Measurements from ENCODE around the gene BCORL1. TPM values are rescaled to one million over a fixed set of nuclear protein-coding genes. Genes with fewer than 3 reads are reported as not detected.

BCORL1 gene
- total RNA-seq, 2 donors from 2014 or later = 9.9 to 18.8 TPM

- Mint-ChIP-seq H3K4me3 (no peak overlapping the region), H3K36me3 (no peaks in the 10 kb centered on the region), H3K27ac (no peak overlapping the region), H3K4me1 (ENCODE audit: low read depth in 2 of 2) (peaks cover 11 to 17% of the 10 kb centered on the region in 2 donors), H3K9me3 (no peaks in the 10 kb centered on the region), H3K27me3 (no peaks in the 10 kb centered on the region)
- DNase-seq (ENCODE audit: low spot score) = no peak
- no peak for ATAC-seq
Observed at GRCh38 chrX:130075777-130076176, 93.3 kb downstream of the BCORL1 start.

GRCh38 chrX:130079824-130080406, 97.5 kb downstream of the BCORL1 start:
- Mint-ChIP-seq H3K27ac (peak overlapping the region; percentile 77 to 91), H3K4me3 (peak overlapping the region; percentile 65), H3K27me3 (no peaks in the 10 kb centered on the region), H3K9me3 (no peaks in the 10 kb centered on the region), H3K4me1 (ENCODE audit: low read depth in 2 of 2) (peaks cover 35 to 53% of the 10 kb centered on the region in 2 donors), H3K36me3 (no peaks in the 10 kb centered on the region)
- ATAC-seq = no peak
- DNase-seq (ENCODE audit: low spot score) = no peak

- no peak for ATAC-seq
- peak overlapping the region; percentile 86 to 96 for H3K27ac Mint-ChIP-seq
- peak overlapping the region; percentile 93 for H3K4me3 Mint-ChIP-seq
Observed at GRCh38 chrX:130080791-130081367, 98.4 kb downstream of the BCORL1 start.

GRCh38 chrX:130081421-130082045, 99.1 kb downstream of the BCORL1 start:
- Mint-ChIP-seq H3K9me3 (no peaks in the 10 kb centered on the region), H3K4me1 (ENCODE audit: low read depth in 2 of 2) (peaks cover 45 to 68% of the 10 kb centered on the region in 2 donors), H3K4me3 (peak overlapping the region; percentile 93), H3K27me3 (no peaks in the 10 kb centered on the region), H3K36me3 (no peaks in the 10 kb centered on the region), H3K27ac (peak overlapping the region; percentile 86 to 96)
- ATAC-seq (no peak), DNase-seq (ENCODE audit: low spot score) (no peak)

More at GRCh38 chrX:130080791-130081367, 98.4 kb downstream of the BCORL1 start:
- peaks cover 39 to 62% of the 10 kb centered on the region in 2 donors for H3K4me1 Mint-ChIP-seq (ENCODE audit: low read depth in 2 of 2)
- H3K27me3 Mint-ChIP-seq = no peaks in the 10 kb centered on the region
- no peak for DNase-seq (ENCODE audit: low spot score)
- no peaks in the 10 kb centered on the region for H3K36me3 Mint-ChIP-seq
- no peaks in the 10 kb centered on the region for H3K9me3 Mint-ChIP-seq

- Mint-ChIP-seq H3K4me1 (ENCODE audit: low read depth in 2 of 2) (peaks cover 49 to 73% of the 10 kb centered on the region in 2 donors), H3K27ac (peak overlapping the region; percentile 86 to 96)
Observed at GRCh38 chrX:130082244-130083106, 100.0 kb downstream of the BCORL1 start.

GRCh38 chrX:130083107-130083490, 100.7 kb downstream of the BCORL1 start:
- H3K9me3 Mint-ChIP-seq = no peaks in the 10 kb centered on the region
- H3K4me1 Mint-ChIP-seq (ENCODE audit: low read depth in 2 of 2) = peaks cover 55 to 79% of the 10 kb centered on the region in 2 donors
- no peaks in the 10 kb centered on the region for H3K36me3 Mint-ChIP-seq

More at GRCh38 chrX:130082244-130083106, 100.0 kb downstream of the BCORL1 start:
- Mint-ChIP-seq H3K9me3 (no peaks in the 10 kb centered on the region), H3K4me3 (peak overlapping the region; percentile 93), H3K27me3 (no peaks in the 10 kb centered on the region), H3K36me3 (no peaks in the 10 kb centered on the region)
- ATAC-seq (peak; percentile 83), DNase-seq (ENCODE audit: low spot score) (peak; percentile 92)

GRCh38 chrX:130083656-130084382, 101.4 kb downstream of the BCORL1 start:
- no peaks in the 10 kb centered on the region for H3K36me3 Mint-ChIP-seq
- peaks cover 55 to 78% of the 10 kb centered on the region in 2 donors for H3K4me1 Mint-ChIP-seq (ENCODE audit: low read depth in 2 of 2)
- H3K4me3 Mint-ChIP-seq = peak overlapping the region; percentile 93
- peak overlapping the region; percentile 86 to 96 for H3K27ac Mint-ChIP-seq
- no peaks in the 10 kb centered on the region for H3K9me3 Mint-ChIP-seq
- ATAC-seq (peak in 1 of 2 donors; percentile 1), DNase-seq (ENCODE audit: low spot score) (no peak)
- no peaks in the 10 kb centered on the region for H3K27me3 Mint-ChIP-seq

More at GRCh38 chrX:130083107-130083490, 100.7 kb downstream of the BCORL1 start:
- no peaks in the 10 kb centered on the region for H3K27me3 Mint-ChIP-seq
- peak overlapping the region; percentile 86 to 96 for H3K27ac Mint-ChIP-seq
- ATAC-seq (no peak), DNase-seq (ENCODE audit: low spot score) (no peak)
- H3K4me3 Mint-ChIP-seq = peak overlapping the region; percentile 93

- no peaks in the 10 kb centered on the region for H3K36me3 Mint-ChIP-seq
- no peaks in the 10 kb centered on the region for H3K27me3 Mint-ChIP-seq
- peak; percentile 46 to 59 for ATAC-seq
- H3K4me3 Mint-ChIP-seq = peak overlapping the region; percentile 93
- H3K4me1 Mint-ChIP-seq (ENCODE audit: low read depth in 2 of 2) = peaks cover 56 to 77% of the 10 kb centered on the region in 2 donors
- DNase-seq (ENCODE audit: low spot score) = peak; percentile 83
- no peaks in the 10 kb centered on the region for H3K9me3 Mint-ChIP-seq
- peak overlapping the region; percentile 86 to 96 for H3K27ac Mint-ChIP-seq
Observed at GRCh38 chrX:130084631-130085237, 102.3 kb downstream of the BCORL1 start.

GRCh38 chrX:130085551-130086446, 103.4 kb downstream of the BCORL1 start:
- no peaks in the 10 kb centered on the region for H3K9me3 Mint-ChIP-seq
- peaks cover 53 to 72% of the 10 kb centered on the region in 2 donors for H3K4me1 Mint-ChIP-seq (ENCODE audit: low read depth in 2 of 2)
- H3K4me3 Mint-ChIP-seq = peak overlapping the region; percentile 93
- peak; percentile 69 for DNase-seq (ENCODE audit: low spot score)
- H3K36me3 Mint-ChIP-seq = no peaks in the 10 kb centered on the region
- H3K27me3 Mint-ChIP-seq = no peaks in the 10 kb centered on the region
- H3K27ac Mint-ChIP-seq = peak overlapping the region; percentile 86 to 96
- peak in 1 of 2 donors; percentile 11 for ATAC-seq

- ATAC-seq (peak; percentile 70 to 74), DNase-seq (ENCODE audit: low spot score) (peak; percentile 92)
- H3K27me3 Mint-ChIP-seq = no peaks in the 10 kb centered on the region
- no peaks in the 10 kb centered on the region for H3K9me3 Mint-ChIP-seq
- H3K27ac Mint-ChIP-seq = peak overlapping the region; percentile 86 to 96
- H3K4me1 Mint-ChIP-seq (ENCODE audit: low read depth in 2 of 2) = peaks cover 47 to 66% of the 10 kb centered on the region in 2 donors
- peak overlapping the region; percentile 93 for H3K4me3 Mint-ChIP-seq
- H3K36me3 Mint-ChIP-seq = no peaks in the 10 kb centered on the region
Observed at GRCh38 chrX:130086447-130087206, 104.2 kb downstream of the BCORL1 start.

GRCh38 chrX:130090364-130090763, 107.9 kb downstream of the BCORL1 start:
- Mint-ChIP-seq H3K27me3 (no peaks in the 10 kb centered on the region), H3K36me3 (no peaks in the 10 kb centered on the region), H3K27ac (peak overlapping the region; percentile 86 to 96), H3K4me3 (peak overlapping the region; percentile 61), H3K9me3 (no peaks in the 10 kb centered on the region), H3K4me1 (ENCODE audit: low read depth in 2 of 2) (peaks cover 33 to 63% of the 10 kb centered on the region in 2 donors)
- no peak for ATAC-seq
- no peak for DNase-seq (ENCODE audit: low spot score)

Measured in natural killer cell treated with Interleukin-12 subunit alpha and Interleukin-12 subunit beta and Interleukin-15 and Interleukin-18, amount 100 ng/mL, for 72 hours (primary cell).